Stimulated activated naive CD8-positive, alpha-beta T cell treated with anti-CD3 and anti-CD28 coated beads, Interleukin-15, Interleukin-2, amounts not matched to agents 100 ng/mL and 50 ng/mL, for 24 hours (primary cell): ENCODE data around the gene FKBP2.

ENCODE experiments used
- H3K27ac Mint-ChIP-seq: one replicate; pipeline ENCODE4 v1.8.0; 2021; ENCODE audit warnings: mild to moderate bottlenecking, mixed read lengths
- H3K27me3 Mint-ChIP-seq: one replicate; pipeline ENCODE4 v1.8.0; 2021; ENCODE audit warnings: mixed read lengths
- H3K36me3 Mint-ChIP-seq: one replicate; pipeline ENCODE4 v1.8.0; 2021; ENCODE audit warnings: low read depth, mixed read lengths
- H3K4me1 Mint-ChIP-seq: one replicate; pipeline ENCODE4 v1.8.0; 2021; ENCODE audit warnings: low read depth, mixed read lengths
- H3K4me3 Mint-ChIP-seq: one replicate; pipeline ENCODE4 v1.8.0; 2021; ENCODE audit warnings: mild to moderate bottlenecking, mixed read lengths
- H3K9me3 Mint-ChIP-seq: one replicate; pipeline ENCODE4 v1.8.0; 2021; ENCODE audit warnings: mixed read lengths

The FKBP2 gene

DNA sequence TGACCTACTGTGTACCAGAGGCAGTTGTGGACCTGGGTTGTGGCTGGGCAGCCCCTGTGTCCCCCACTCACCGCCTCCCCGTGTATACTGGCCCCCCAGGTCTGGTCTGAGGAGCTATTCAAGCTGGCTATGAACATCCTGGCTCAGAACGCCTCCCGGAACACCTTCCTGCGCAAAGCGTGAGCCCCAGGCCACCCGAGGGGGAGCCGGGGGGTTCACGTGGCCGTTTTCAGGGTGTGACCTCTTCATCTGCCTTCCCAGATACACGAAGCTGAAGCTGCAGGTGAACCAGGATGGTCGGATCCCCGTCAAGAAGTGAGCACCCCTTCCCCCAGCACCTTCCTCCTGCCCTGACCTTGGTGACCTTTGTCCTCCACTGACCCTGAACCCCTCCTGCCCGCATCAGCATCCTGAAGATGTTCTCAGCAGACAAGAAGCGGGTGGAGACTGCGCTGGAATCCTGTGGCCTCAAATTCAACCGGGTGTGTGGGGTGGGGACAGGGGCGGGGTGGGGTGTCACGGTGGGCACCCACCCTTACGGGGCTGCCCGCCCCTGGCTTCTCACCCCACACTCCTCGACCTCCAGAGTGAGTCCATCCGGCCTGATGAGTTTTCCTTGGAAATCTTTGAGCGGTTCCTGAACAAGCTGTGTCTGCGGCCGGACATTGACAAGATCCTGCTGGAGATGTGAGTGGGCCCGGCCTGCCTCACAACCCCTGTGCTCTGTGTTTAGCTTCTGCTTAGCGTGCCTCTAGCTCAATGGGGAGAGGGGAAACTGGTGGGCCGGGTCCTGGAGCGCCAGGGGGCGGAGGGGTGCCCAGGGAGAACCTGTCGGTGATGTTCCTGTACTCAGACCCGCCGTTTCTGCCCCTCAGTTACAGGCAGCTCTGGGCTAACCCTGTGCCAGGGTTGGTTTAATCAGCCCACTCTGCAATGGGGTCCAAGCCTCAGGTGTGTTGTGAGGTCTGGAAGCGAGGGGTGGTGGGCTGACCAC lies 14.5 kb downstream of the FKBP2 start:
- Mint-ChIP-seq H3K4me1 (peaks cover 20% of the 10 kb centered on the region), H3K9me3 (no peaks in the 10 kb centered on the region), H3K36me3 (peaks cover 13% of the 10 kb centered on the region), H3K4me3 (no peak overlapping the region), H3K27ac (no peak overlapping the region), H3K27me3 (no peaks in the 10 kb centered on the region)

DNA sequence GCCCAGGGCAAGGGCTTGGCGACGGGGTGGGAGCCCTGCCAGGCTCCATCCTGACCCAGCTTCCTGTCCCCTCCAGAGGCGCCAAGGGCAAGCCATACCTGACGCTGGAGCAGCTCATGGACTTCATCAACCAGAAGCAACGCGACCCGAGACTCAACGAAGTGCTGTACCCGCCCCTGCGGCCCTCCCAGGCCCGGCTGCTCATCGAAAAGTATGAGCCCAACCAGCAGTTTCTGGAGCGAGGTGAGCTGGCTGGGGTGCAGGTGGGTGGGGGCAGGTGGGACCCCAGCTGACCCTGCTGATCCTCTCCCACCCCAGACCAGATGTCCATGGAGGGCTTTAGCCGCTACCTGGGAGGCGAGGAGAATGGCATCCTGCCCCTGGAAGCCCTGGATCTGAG lies 15.4 kb downstream of the FKBP2 start:
- Mint-ChIP-seq H3K4me1 (peaks cover 20% of the 10 kb centered on the region), H3K9me3 (no peaks in the 10 kb centered on the region), H3K27me3 (no peaks in the 10 kb centered on the region), H3K27ac (no peak overlapping the region), H3K4me3 (no peak overlapping the region), H3K36me3 (peaks cover 13% of the 10 kb centered on the region)

DNA sequence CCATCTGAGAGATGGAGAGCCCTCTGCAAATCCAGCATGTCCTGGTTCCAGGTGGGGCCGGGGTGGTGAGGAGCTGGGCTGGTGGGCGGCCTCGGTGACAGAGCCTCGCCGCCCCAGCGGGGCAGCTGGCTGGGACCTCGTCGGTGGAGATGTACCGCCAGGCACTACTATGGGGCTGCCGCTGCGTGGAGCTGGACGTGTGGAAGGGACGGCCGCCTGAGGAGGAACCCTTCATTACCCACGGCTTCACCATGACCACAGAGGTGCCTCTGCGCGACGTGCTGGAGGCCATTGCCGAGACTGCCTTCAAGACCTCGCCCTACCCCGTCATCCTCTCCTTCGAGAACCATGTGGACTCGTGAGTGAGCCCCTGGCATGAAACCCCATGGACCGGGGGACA lies 17.5 kb downstream of the FKBP2 start:
- Mint-ChIP-seq H3K4me3 (no peak overlapping the region), H3K27me3 (no peaks in the 10 kb centered on the region), H3K9me3 (no peaks in the 10 kb centered on the region), H3K4me1 (peaks cover 13% of the 10 kb centered on the region), H3K36me3 (peaks cover 16% of the 10 kb centered on the region), H3K27ac (no peak overlapping the region)

DNA sequence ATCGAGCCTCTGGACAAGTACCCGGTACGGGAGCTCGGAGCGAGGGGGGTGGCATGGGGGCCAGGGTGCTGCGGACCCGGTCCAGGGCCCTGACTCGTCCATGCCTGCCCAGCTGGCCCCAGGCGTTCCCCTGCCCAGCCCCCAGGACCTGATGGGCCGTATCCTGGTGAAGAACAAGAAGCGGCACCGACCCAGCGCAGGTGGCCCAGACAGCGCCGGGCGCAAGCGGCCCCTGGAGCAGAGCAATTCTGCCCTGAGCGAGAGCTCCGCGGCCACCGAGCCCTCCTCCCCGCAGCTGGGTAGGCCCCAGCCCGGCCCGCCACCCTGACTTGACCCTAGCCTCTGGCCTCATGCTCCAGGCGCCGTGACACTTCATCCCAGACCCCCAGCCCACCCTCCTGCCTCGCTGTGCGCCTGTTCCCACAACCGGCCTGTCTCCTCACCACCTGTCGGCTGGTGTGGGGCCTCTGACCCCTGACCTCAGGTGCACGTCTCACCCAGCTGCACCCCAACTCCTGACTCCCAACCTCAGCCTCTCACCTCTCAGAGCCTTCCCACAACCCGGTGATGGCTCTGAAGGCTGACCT lies 18.1 kb downstream of the FKBP2 start:
- Mint-ChIP-seq H3K4me3 (no peak overlapping the region), H3K9me3 (no peaks in the 10 kb centered on the region), H3K27ac (peak overlapping the region; percentile 38), H3K36me3 (peaks cover 16% of the 10 kb centered on the region), H3K27me3 (no peaks in the 10 kb centered on the region), H3K4me1 (peaks cover 13% of the 10 kb centered on the region)

DNA sequence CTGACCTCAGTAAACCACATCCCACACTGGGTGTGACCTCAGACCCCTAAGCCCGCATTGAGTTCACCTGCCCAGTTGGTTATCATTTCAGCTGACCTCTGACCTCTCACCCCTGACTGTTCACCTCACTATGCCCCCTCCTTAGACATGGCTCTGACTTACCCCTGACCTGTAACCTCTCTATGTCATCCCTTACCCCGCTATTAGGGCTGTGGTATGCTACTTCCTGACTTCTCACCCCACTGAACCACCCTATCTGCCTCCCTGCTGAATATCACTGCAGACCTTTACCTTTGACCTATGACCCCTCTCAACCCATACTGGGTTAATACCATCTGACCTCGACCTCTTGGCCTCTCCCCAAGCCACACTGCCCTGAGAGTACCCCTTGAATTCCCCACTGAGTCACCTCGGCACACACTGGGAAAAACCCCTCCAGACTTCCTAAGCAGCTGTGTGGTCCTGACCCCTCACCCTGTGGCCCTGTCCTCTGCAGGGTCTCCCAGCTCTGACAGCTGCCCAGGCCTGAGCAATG lies 18.7 kb downstream of the FKBP2 start:
- Mint-ChIP-seq H3K36me3 (peaks cover 16% of the 10 kb centered on the region), H3K27ac (peak overlapping the region; percentile 38), H3K4me3 (no peak overlapping the region), H3K27me3 (no peaks in the 10 kb centered on the region), H3K4me1 (peaks cover 13% of the 10 kb centered on the region), H3K9me3 (no peaks in the 10 kb centered on the region)

DNA sequence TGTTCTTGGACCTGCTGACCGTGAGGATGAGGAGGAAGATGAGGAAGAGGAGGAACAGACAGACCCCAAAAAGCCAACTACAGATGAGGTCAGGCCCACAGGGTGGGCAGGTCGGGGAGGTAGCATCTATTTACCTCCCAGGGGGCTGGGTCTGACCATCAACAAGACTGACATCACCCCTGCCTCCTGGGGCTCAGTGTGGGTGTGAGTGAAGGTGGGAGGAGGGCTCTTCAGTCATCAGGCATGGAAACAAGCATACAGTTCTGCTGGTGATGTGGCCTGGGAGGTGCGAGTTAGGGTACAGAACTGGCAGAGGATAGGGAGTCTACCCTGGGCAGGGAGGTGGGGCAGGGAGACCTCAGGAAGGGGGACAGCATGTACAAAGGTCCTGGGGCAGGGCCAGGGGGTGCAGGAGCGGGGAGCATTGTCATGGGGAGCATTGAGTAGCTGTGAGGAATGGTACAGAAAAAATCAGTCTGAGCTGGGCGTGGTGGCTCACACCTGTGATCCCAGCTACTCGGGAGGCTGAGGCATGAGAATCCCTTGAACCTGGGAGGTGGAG lies 19.3 kb downstream of the FKBP2 start:
- peak overlapping the region; percentile 38 for H3K27ac Mint-ChIP-seq
- H3K27me3 Mint-ChIP-seq, result no peaks in the 10 kb centered on the region
- H3K4me3 Mint-ChIP-seq, result no peak overlapping the region
- H3K36me3 Mint-ChIP-seq, result peaks cover 16% of the 10 kb centered on the region
- peaks cover 13% of the 10 kb centered on the region for H3K4me1 Mint-ChIP-seq
- no peaks in the 10 kb centered on the region for H3K9me3 Mint-ChIP-seq

DNA sequence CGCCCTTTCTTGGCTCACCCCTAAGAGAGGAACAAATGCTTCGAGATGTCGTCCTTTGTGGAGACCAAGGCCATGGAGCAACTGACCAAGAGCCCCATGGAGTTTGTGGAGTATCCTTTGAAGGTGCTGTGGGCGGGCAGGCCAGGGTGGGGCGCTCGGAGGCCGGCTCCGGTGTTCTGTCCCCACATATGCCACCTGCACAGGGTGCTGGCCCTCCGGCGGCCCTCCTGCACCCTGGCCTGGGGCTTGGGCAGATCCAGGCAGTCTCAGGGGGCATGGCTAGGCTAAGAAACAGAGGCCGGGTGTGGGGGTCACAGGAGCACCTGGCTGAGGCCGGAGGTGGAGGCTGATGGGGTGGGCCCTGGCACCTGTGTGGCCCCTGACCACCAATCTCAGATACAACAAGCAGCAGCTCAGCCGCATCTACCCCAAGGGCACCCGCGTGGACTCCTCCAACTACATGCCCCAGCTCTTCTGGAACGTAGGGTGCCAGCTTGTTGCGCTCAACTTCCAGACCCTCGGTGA lies 20.7 kb downstream of the FKBP2 start:
- Mint-ChIP-seq H3K9me3 (no peaks in the 10 kb centered on the region), H3K27me3 (no peaks in the 10 kb centered on the region), H3K4me3 (no peak overlapping the region), H3K27ac (no peak overlapping the region), H3K4me1 (peaks cover 13% of the 10 kb centered on the region), H3K36me3 (peaks cover 16% of the 10 kb centered on the region)

DNA sequence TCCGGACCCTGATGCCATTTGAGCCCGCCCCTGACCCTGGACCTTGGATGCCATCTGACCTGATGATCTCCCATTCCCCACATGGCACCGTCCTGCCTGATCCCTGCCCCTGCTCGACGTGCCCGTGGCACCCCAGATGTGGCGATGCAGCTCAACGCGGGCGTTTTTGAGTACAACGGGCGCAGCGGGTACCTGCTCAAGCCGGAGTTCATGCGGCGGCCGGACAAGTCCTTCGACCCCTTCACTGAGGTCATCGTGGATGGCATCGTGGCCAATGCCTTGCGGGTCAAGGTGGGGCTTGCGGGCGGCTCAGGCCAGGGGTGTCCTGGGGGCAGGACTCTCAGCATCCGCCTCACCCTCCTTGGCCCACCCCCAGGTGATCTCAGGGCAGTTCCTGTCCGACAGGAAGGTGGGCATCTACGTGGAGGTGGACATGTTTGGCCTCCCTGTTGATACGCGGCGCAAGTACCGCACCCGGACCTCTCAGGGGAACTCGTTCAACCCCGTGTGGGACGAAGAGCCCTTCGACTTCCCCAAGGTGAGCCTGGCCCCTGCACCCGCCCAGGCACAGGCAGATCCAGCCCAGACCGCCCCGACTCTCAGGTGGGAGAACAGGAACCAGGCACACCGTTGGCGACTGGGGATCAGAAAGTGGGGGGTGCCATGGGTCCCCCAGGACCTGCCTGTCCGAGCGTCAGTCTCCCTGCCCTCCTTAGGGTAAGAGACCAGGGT lies 21.5 kb downstream of the FKBP2 start:
- H3K4me3 Mint-ChIP-seq, result no peak overlapping the region
- H3K9me3 Mint-ChIP-seq, result no peaks in the 10 kb centered on the region
- H3K27me3 Mint-ChIP-seq, result no peaks in the 10 kb centered on the region
- H3K36me3 Mint-ChIP-seq, result peaks cover 16% of the 10 kb centered on the region
- H3K27ac Mint-ChIP-seq, result no peak overlapping the region
- peaks cover 13% of the 10 kb centered on the region for H3K4me1 Mint-ChIP-seq

DNA sequence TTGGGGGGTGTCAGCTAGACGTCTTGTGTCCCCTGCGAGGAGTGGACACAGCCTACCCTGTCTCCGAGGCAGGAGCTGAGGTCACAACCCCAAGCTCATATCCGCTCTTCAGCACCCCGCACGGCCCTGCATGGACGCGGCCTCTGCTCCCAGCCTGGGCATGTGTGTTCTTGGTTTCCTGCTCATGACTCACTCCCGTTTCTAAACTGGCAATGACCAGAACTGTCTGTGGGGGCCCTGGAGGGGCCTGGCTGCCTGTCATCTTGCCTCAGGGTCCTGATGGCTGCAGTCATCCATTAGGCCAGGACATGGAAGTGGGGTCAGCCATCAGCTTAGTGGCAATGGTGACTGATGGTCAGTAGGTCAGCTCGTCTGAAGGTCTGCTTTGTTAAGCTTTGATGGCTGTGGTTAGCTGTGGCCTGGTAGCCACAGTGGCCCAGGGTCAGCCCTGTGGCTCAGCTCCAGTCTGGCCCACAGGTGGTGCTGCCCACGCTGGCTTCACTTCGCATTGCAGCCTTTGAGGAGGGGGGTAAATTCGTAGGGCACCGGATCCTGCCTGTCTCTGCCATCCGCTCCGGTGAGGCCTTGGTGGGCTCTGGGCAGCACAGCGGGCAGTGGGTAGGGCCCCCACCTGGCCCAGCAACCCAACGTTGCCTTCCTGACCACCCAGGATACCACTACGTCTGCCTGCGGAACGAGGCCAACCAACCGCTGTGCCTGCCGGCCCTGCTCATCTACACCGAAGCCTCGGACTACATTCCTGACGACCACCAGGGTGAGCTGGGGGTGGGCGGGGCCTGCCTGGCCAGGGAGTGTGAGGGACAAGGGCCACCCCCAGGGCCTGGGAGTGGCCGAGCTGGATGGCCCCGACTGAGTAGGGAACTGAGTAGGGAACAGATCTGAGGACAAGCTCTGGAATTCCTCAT lies 22.4 kb downstream of the FKBP2 start:
- H3K36me3 Mint-ChIP-seq, result peaks cover 16% of the 10 kb centered on the region
- no peaks in the 10 kb centered on the region for H3K9me3 Mint-ChIP-seq
- peaks cover 21% of the 10 kb centered on the region for H3K4me1 Mint-ChIP-seq
- H3K27me3 Mint-ChIP-seq, result no peaks in the 10 kb centered on the region
- H3K4me3 Mint-ChIP-seq, result no peak overlapping the region
- H3K27ac Mint-ChIP-seq, result no peak overlapping the region

DNA sequence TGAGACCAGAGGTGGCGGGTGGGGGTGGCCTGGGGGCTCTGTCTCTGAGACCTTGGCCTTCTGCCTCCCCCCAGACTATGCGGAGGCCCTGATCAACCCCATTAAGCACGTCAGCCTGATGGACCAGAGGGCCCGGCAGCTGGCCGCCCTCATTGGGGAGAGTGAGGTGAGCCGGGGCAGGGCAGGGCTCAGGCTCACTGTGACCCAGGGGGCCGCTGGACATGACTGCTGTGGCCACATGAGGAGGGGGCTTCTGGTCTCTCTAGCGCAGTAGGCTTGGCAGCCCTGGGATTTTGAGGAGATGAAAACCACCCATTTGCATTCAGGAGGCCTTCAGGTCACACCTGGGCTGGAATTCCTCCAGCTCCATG lies 23.0 kb downstream of the FKBP2 start:
- H3K27me3 Mint-ChIP-seq, result no peaks in the 10 kb centered on the region

DNA sequence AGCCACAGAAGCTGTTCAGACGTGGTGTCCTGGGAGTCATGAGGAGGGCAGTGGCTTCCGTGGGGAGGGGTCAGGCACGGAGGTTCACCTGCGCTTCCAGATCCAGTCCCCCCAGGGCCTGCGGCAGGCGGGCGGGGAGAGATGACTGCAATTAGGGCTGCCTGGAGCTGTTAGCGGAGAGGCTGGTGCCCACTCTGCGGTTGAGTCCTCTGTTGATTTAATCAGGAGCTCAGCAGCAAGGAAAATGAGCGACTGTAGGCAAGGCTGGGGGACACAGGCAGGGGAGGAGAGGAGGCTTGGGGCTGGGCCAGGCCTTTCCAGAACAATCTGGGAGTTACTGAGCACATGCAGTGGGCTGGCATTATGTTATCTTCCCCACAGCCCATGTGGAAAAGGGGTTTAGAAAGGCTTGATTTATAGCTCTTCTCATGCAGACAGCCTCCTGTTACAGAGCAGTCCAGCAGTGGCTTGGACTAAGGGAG lies 23.5 kb downstream of the FKBP2 start:
- no peak overlapping the region for H3K4me3 Mint-ChIP-seq
- H3K4me1 Mint-ChIP-seq, result peaks cover 28% of the 10 kb centered on the region
- no peaks in the 10 kb centered on the region for H3K27me3 Mint-ChIP-seq
- H3K9me3 Mint-ChIP-seq, result no peaks in the 10 kb centered on the region
- H3K27ac Mint-ChIP-seq, result no peak overlapping the region
- H3K36me3 Mint-ChIP-seq, result peaks cover 17% of the 10 kb centered on the region

More for the DNA sequence above, 23.0 kb downstream of the FKBP2 start:
- H3K4me1 Mint-ChIP-seq, result peaks cover 27% of the 10 kb centered on the region
- H3K4me3 Mint-ChIP-seq, result no peak overlapping the region
- no peaks in the 10 kb centered on the region for H3K9me3 Mint-ChIP-seq
- H3K36me3 Mint-ChIP-seq, result peaks cover 19% of the 10 kb centered on the region
- H3K27ac Mint-ChIP-seq, result no peak overlapping the region

DNA sequence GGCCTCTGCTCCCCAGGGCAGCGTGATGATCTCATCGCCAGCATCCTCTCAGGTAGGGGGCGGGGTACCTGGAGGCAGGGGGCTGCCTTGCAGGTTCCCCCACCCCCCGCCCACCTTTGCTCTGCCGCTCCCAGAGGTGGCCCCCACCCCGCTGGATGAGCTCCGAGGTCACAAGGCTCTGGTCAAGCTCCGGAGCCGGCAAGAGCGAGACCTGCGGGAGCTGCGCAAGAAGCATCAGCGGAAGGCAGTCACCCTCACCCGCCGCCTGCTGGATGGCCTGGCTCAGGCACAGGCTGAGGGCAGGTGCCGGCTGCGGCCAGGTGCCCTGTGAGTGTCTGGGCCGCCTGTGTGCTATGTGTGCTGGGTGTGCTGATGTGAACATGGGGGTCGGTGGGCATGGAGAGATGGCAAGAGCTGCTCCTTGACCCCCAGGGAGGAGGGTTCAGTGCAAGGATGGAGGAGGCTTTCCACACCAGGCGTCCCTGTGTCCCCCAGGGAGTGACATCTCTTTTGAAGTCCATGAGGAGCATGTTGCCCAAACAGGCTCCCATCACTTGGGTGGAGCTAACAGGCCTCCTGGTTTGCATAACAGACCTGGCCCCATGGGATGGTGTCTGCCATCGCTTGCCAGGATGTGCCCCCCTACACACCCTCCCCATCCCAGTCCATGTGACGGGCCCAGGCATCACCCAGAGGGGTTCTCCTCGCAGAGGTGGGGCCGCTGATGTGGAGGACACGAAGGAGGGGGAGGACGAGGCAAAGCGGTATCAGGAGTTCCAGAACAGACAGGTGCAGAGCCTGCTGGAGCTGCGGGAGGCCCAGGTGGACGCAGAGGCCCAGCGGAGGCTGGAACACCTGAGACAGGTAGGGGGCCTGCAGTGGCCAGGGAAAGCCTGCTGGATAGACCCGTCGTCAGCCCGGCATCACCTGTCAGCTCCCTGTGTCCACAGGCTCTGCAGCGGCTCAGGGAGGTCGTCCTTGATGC lies 24.6 kb downstream of the FKBP2 start:
- Mint-ChIP-seq H3K27ac (no peak overlapping the region), H3K4me1 (peaks cover 17% of the 10 kb centered on the region), H3K36me3 (peaks cover 12% of the 10 kb centered on the region), H3K9me3 (no peaks in the 10 kb centered on the region), H3K27me3 (no peaks in the 10 kb centered on the region), H3K4me3 (no peak overlapping the region)

DNA sequence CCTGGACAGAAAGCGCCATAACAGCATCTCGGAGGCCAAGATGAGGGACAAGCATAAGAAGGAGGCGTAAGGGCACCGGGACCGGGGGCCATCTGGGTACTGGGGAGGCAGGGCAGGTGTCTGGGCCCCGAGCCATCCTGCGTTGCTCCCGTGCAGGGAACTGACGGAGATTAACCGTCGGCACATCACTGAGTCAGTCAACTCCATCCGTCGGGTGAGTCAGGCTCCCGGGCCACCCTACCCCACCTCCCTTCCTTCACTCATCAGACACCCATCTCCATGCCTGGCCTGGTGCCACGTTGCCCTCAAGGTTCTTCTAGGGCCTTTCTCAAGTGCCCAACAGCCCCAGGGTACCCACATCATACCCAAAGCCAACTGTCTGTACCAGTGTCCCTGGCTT lies 25.4 kb downstream of the FKBP2 start:
- Mint-ChIP-seq H3K27me3 (no peaks in the 10 kb centered on the region), H3K9me3 (no peaks in the 10 kb centered on the region), H3K36me3 (peaks cover 12% of the 10 kb centered on the region), H3K4me3 (no peak overlapping the region), H3K27ac (no peak overlapping the region), H3K4me1 (peaks cover 17% of the 10 kb centered on the region)
